NCI-H2196 treated with DMSO at 0.1 percent for 48 hours (cell line): ENCODE measurements around the gene RFX6.

Experiments
- DNase-seq: peaks from one replicate; lab custom pipeline; 2025; ENCODE audit not compliant: unreplicated experiment; lab: John Stamatoyannopoulos, UW

The RFX6 gene

GRCh38 chr6:116894669-116895068 is 17.6 kb downstream of the RFX6 start:
- no peak for DNase-seq

GRCh38 chr6:116895935-116896334 is 18.9 kb downstream of the RFX6 start:
- no peak for DNase-seq

GRCh38 chr6:116902634-116903033 is 25.6 kb downstream of the RFX6 start:
- DNase-seq, result no peak

- no peak for DNase-seq
Observed at GRCh38 chr6:116922853-116923548, 46.0 kb downstream of the RFX6 start.

- no peak for DNase-seq
Observed at GRCh38 chr6:116924245-116924644, 47.2 kb downstream of the RFX6 start.

GRCh38 chr6:116925088-116925794 is 48.2 kb downstream of the RFX6 start:
- no peak for DNase-seq

GRCh38 chr6:116928677-116929076 is 51.6 kb downstream of the RFX6 start:
- DNase-seq, result no peak

GRCh38 chr6:116929825-116930224 is 52.8 kb downstream of the RFX6 start:
- no peak for DNase-seq

GRCh38 chr6:116931456-116931855 is 54.4 kb downstream of the RFX6 start:
- no peak for DNase-seq

- no peak for DNase-seq
Observed at GRCh38 chr6:116932496-116932895, 55.5 kb downstream of the RFX6 start.

GRCh38 chr6:116933485-116933884 is 56.4 kb downstream of the RFX6 start:
- no peak for DNase-seq

GRCh38 chr6:116938305-116938704 is 61.3 kb downstream of the RFX6 start:
- DNase-seq, result no peak

- DNase-seq, result no peak
Observed at GRCh38 chr6:116941727-116942126, 64.7 kb downstream of the RFX6 start.

GRCh38 chr6:116945809-116946208 is 68.8 kb downstream of the RFX6 start:
- DNase-seq, result no peak

- no peak for DNase-seq
Observed at GRCh38 chr6:116948533-116949304, 71.7 kb downstream of the RFX6 start.

GRCh38 chr6:116949964-116950363 is 72.9 kb downstream of the RFX6 start:
- DNase-seq, result no peak

GRCh38 chr6:116954335-116954734 is 77.3 kb downstream of the RFX6 start:
- no peak for DNase-seq

GRCh38 chr6:116954938-116955337 is 77.9 kb downstream of the RFX6 start:
- DNase-seq, result no peak

GRCh38 chr6:116955773-116956172 is 78.7 kb downstream of the RFX6 start:
- no peak for DNase-seq

- no peak for DNase-seq
Observed at GRCh38 chr6:116963972-116964371, 86.9 kb downstream of the RFX6 start.

GRCh38 chr6:116966675-116967576 is 89.9 kb downstream of the RFX6 start:
- no peak for DNase-seq
